ENCODE results near the gene MAP4K3.

The MAP4K3 gene

DNA sequence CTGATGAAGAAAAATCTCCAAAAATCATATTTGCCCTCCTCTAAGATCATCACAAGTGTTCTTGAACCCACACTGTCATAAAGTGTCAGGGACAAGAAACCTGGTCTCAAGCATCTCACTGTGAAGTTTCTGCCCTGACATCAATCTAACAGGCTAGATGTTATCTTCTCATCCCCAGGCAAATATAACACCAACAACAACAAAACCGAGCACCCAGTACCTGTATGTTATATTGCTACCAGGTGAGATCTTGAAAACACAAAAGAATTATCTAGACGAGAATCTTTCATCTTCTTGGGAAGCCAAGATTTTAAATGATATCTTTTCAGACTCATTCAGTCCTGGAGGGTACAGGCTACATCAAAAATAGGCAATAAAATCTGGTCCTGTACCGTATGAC is 8.8 kb upstream of the MAP4K3 start:
- DNase-seq (ENCODE audit: low read depth in 3 of 3): no peak

DNA sequence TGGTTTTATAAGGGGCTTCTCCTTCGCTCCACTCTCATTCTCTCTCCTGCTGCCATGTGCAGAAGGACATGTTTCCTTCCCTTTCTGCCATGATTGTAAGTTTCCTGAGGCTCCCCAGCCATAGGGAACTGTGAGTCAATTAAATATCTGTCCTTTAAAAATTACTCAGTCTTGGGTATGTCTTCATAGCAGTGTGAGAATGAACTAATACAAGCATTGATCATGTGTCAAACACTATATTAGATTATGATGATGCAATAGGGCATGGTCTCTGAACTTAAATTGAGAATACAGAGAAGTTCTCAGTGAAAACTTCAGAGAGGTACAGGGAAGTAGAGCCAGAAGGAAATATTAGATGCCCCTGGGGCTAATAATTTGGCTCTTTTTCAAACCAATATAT is 5.9 kb upstream of the MAP4K3 start:
- no peak for DNase-seq (ENCODE audit: low read depth in 3 of 3)

GRCh38 chr2:39437522-39438296 is 624 bp upstream of the MAP4K3 start:
- peak in 1 of 3 experiments; percentile 26 for DNase-seq (ENCODE audit: low read depth in 3 of 3)

DNA sequence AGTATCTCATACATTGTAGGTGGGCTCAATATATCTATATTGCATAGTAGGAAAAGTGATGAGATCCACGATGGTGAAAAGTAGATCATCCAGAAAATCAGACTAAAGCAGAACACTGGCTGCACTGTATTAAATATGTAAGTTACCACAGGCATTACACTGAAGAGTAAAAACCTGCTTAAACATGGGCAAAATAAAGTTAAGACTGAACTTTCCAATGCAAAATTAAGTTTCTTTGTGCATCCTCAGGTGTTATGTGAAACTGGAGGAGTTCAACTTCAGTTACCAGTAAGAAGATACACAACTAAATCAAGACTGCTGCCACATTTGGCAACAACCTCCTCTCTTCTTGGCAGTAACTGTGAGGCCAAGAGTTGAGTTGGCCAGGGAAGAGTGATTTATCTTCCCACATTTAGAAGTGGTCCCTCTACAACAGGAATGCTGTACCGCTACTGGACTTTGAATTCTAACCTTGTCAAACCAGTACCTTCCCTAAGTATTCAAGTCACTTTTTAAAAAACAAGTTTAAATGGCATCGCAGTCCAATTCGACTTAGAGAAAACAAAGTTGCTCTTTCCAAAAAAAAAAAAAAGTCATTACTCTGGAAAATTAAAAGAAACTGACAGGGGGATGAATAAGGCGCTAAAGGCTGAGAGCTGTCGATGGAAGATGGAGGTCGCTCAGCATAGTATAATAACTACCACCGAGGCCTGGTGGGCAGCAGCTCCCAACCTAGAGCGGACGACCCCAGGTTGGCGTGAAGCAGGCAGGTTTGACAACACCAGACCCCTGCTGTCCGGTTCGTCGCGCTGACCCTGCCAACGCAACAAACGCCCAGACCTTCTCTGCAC is 1.1 kb downstream of the MAP4K3 start:
- DNase-seq (ENCODE audit: low read depth in 3 of 3): no peak

DNA sequence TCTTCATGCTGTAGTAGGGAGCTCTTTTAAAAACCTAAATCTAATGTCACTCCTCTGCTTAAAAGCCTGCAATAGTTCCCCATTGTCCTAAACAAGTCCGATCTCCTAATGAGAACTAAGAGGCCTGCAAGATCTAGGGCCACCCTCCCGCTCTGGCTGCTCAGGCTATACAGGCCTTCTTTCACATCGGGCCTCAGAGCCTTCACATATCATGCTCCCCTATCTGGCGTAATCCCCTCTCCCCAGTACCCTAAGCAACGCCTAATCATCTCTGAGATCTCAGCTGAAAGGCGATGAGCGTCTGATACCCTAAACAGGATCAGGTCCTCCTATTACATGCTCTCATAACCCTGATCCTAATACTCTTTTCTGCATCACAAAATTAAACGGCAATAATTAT is 1.9 kb downstream of the MAP4K3 start:
- DNase-seq (ENCODE audit: low read depth in 3 of 3): no peak

GRCh38 chr2:39434233-39434897 is 2.7 kb downstream of the MAP4K3 start:
- DNase-seq (ENCODE audit: low read depth in 3 of 3): no peak

- no peak for DNase-seq (ENCODE audit: low read depth in 3 of 3)
These were observed 3.4 kb downstream of the MAP4K3 start for GRCh38 chr2:39433586-39434195.

GRCh38 chr2:39432701-39433100 is 4.4 kb downstream of the MAP4K3 start:
- DNase-seq (ENCODE audit: low read depth in 3 of 3): no peak

GRCh38 chr2:39431592-39432316 is 5.3 kb downstream of the MAP4K3 start:
- no peak for DNase-seq (ENCODE audit: low read depth in 3 of 3)

- no peak for DNase-seq (ENCODE audit: low read depth in 3 of 3)
These were observed 7.3 kb downstream of the MAP4K3 start for GRCh38 chr2:39429746-39430145.

GRCh38 chr2:39424951-39425350 is 12.1 kb downstream of the MAP4K3 start:
- DNase-seq (ENCODE audit: low read depth in 3 of 3): no peak

GRCh38 chr2:39422700-39423099 is 14.4 kb downstream of the MAP4K3 start:
- DNase-seq (ENCODE audit: low read depth in 3 of 3): no peak

GRCh38 chr2:39421354-39421753 is 15.7 kb downstream of the MAP4K3 start:
- no peak for DNase-seq (ENCODE audit: low read depth in 3 of 3)

- DNase-seq (ENCODE audit: low read depth in 3 of 3): no peak
These were observed 17.5 kb downstream of the MAP4K3 start for GRCh38 chr2:39419282-39420223.

DNA sequence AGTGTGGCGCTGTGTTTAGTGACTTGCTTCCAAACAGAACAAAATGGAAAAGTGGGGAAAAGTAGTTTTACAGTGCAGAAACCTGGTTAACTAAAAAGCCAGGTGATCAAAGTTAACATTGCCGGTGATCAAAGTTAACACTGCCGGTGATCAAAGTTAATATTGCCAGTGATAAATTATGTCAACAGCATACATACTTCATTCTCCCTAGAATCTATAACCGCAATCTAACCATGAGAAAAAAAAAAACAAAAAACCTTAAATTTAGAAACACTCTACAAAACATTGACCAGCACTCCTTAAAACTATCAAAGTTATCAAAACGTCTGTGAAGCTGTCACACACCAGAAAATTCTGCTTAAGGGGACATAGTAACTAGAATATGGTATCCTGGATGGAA is 18.6 kb downstream of the MAP4K3 start:
- no peak for DNase-seq (ENCODE audit: low read depth in 3 of 3)

GRCh38 chr2:39416140-39416539 is 20.9 kb downstream of the MAP4K3 start:
- no peak for DNase-seq (ENCODE audit: low read depth in 3 of 3)

GRCh38 chr2:39413063-39413737 is 23.9 kb downstream of the MAP4K3 start:
- DNase-seq (ENCODE audit: low read depth in 3 of 3): no peak

GRCh38 chr2:39411181-39411944 is 25.7 kb downstream of the MAP4K3 start:
- no peak for DNase-seq (ENCODE audit: low read depth in 3 of 3)
